ENCODE measurements around the gene TMTC3.

DNA sequence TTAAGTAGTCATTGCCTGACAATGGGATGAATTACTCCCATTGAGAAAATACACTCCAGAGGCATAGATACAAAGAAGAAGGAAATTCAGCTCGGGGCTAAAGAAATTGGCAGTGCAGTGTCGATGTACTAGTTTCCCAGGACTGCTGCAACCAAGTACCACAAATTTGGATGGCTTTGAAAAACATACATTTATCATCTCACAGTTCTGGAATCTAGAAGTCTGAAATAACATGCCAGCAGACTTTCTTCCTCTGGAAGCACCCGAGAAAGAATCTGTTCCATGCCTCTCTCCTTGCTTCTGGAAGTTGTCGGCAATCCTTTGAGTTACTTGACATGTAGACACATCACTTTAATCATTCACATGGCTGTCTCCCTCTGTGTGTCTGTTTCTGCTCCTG lies 101.9 kb downstream of the TMTC3 start:
- TF ChIP-seq CTCF (IDR thresholded peaks at IDR 0.05) (no peak), POLR2AphosphoS5 (IDR thresholded peaks at IDR 0.05) (no peak), POLR2A (IDR thresholded peaks at IDR 0.05) (no peak), EP300 (IDR thresholded peaks at IDR 0.05) (no peak)

All from suprapubic skin (tissue), 4 donors.